DND-41 (cell line): Measurements from ENCODE around the gene CLEC19A.

Experiments
- EZH2 ChIP-seq: IDR thresholded peaks from 3 replicates; pipeline ENCODE4 v1.6.1; 2012; ENCODE audit warnings: borderline replicate concordance, low read depth, mild to moderate bottlenecking, moderate library complexity, low read length, inconsistent platforms; ENCODE audit not compliant: severe bottlenecking
- TF ChIP-seq, protein P1 (sequence below): IDR thresholded peaks from 2 replicates; pipeline ENCODE4 v1.5.1; 2012; ENCODE audit warnings: borderline replicate concordance, low read length, moderate library complexity, mild to moderate bottlenecking; ENCODE audit not compliant: poor library complexity, severe bottlenecking; ENCODE audit errors: extremely low read depth

DNA sequence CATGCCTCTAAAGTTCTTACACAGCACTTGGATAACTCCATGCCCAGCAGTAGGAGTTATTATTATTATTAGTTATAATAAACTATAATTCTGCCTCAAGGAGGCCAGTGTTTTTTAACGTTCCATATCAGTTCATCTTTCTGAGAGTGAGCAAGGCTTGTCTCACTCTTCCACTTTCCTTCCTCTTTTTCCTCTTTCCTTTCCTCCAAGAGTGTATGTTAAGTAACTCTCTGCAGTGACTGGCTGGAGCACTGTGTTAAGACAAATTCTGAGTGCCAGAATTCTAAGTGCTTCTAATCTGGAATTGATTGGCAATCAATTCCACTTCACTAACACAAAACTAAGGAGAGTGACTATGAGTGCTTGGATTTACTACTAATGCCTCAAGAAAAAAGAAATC is 16.4 kb downstream of the CLEC19A start:
- TF ChIP-seq, protein P1, sequence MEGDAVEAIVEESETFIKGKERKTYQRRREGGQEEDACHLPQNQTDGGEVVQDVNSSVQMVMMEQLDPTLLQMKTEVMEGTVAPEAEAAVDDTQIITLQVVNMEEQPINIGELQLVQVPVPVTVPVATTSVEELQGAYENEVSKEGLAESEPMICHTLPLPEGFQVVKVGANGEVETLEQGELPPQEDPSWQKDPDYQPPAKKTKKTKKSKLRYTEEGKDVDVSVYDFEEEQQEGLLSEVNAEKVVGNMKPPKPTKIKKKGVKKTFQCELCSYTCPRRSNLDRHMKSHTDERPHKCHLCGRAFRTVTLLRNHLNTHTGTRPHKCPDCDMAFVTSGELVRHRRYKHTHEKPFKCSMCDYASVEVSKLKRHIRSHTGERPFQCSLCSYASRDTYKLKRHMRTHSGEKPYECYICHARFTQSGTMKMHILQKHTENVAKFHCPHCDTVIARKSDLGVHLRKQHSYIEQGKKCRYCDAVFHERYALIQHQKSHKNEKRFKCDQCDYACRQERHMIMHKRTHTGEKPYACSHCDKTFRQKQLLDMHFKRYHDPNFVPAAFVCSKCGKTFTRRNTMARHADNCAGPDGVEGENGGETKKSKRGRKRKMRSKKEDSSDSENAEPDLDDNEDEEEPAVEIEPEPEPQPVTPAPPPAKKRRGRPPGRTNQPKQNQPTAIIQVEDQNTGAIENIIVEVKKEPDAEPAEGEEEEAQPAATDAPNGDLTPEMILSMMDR = no peak
- TF ChIP-seq EZH2 = no peak
